ENCODE data around the gene ATG16L1. TPM values are rescaled to one million over a fixed set of nuclear protein-coding genes. Genes with fewer than 3 reads are reported as not detected.

Gene ATG16L1
- total RNA-seq, 4 donors from 2014 or later = 16.7 to 44.1 (median 33.6) TPM

- Histone ChIP-seq H3K27me3 (no peaks in the 10 kb centered on the region), H3K4me1 (no peaks in the 10 kb centered on the region), H3K4me3 (no peak overlapping the region), H3K9me3 (no peaks in the 10 kb centered on the region), H3K36me3 (peaks cover 0 to 100% (median 28%) of the 10 kb centered on the region in 3 donors), H3K27ac (no peak overlapping the region)
- no peak for DNase-seq (ENCODE audit: low spot score in 2 of 2)
- TF ChIP-seq EP300 (IDR thresholded peaks at IDR 0.05) (no peak), CTCF (IDR thresholded peaks at IDR 0.05) (no peak), POLR2A (IDR thresholded peaks at IDR 0.05) (no peak)
- 92 to 97% methylated on average over 6 of the region's 6 CpGs for WGBS, 2 donors
These were observed 30.6 kb downstream of the ATG16L1 start for GRCh38 chr2:233281992-233282603.

- 88% methylated on average over 5 of the region's 5 CpGs for WGBS, 2 donors
- no peaks in the 10 kb centered on the region for H3K9me3 ChIP-seq
- H3K27ac ChIP-seq = no peak overlapping the region
- DNase-seq (ENCODE audit: low spot score in 2 of 2) = no peak
- TF ChIP-seq EP300 (IDR thresholded peaks at IDR 0.05) (no peak), CTCF (IDR thresholded peaks at IDR 0.05) (no peak), POLR2A (IDR thresholded peaks at IDR 0.05) (no peak)
- peaks cover 0 to 99% (median 38%) of the 10 kb centered on the region in 3 donors for H3K36me3 ChIP-seq
- H3K4me1 ChIP-seq = no peaks in the 10 kb centered on the region
- no peaks in the 10 kb centered on the region for H3K27me3 ChIP-seq
- no peak overlapping the region for H3K4me3 ChIP-seq
These were observed 34.4 kb downstream of the ATG16L1 start for GRCh38 chr2:233285921-233286320.

GRCh38 chr2:233287871-233288270 is 36.4 kb downstream of the ATG16L1 start:
- H3K27me3 ChIP-seq = no peaks in the 10 kb centered on the region
- H3K4me3 ChIP-seq = no peak overlapping the region
- no peaks in the 10 kb centered on the region for H3K9me3 ChIP-seq
- no peak for TF ChIP-seq CTCF (IDR thresholded peaks at IDR 0.05)
- no peak for TF ChIP-seq POLR2A (IDR thresholded peaks at IDR 0.05)
- no peak for TF ChIP-seq EP300 (IDR thresholded peaks at IDR 0.05)
- H3K36me3 ChIP-seq = peaks cover 4 to 99% (median 45%) of the 10 kb centered on the region in 3 donors
- no peak for DNase-seq (ENCODE audit: low spot score in 2 of 2)
- WGBS, 2 donors = 82 to 86% methylated on average over 6 of the region's 6 CpGs
- no peaks in the 10 kb centered on the region for H3K4me1 ChIP-seq
- no peak overlapping the region for H3K27ac ChIP-seq

- 88 to 93% methylated on average over 5 of the region's 5 CpGs for WGBS, 2 donors
These were observed 37.2 kb downstream of the ATG16L1 start for GRCh38 chr2:233288663-233289062.

More at GRCh38 chr2:233288663-233289062, 37.2 kb downstream of the ATG16L1 start:
- H3K4me3 ChIP-seq = no peak overlapping the region
- H3K27me3 ChIP-seq = no peaks in the 10 kb centered on the region
- peaks cover 4 to 99% (median 45%) of the 10 kb centered on the region in 3 donors for H3K36me3 ChIP-seq
- H3K9me3 ChIP-seq = no peaks in the 10 kb centered on the region
- DNase-seq (ENCODE audit: low spot score in 2 of 2) = no peak
- no peak overlapping the region for H3K27ac ChIP-seq
- TF ChIP-seq EP300 (IDR thresholded peaks at IDR 0.05) (no peak), CTCF (IDR thresholded peaks at IDR 0.05) (no peak), POLR2A (IDR thresholded peaks at IDR 0.05) (no peak)
- no peaks in the 10 kb centered on the region for H3K4me1 ChIP-seq
